GM04503 (cell line): ENCODE measurements around the gene SLC45A2.
"Not testable (repeated sequence)": the region's sequence is repeated elsewhere in the genome, so short reads cannot be mapped to it uniquely, and the experiment has no call there.

Experiments used
- DNase-seq: peaks from one replicate; pipeline ENCODE4 v3.0.0-alpha.2; 2012; ENCODE audit warnings: low read depth

The SLC45A2 gene

DNA sequence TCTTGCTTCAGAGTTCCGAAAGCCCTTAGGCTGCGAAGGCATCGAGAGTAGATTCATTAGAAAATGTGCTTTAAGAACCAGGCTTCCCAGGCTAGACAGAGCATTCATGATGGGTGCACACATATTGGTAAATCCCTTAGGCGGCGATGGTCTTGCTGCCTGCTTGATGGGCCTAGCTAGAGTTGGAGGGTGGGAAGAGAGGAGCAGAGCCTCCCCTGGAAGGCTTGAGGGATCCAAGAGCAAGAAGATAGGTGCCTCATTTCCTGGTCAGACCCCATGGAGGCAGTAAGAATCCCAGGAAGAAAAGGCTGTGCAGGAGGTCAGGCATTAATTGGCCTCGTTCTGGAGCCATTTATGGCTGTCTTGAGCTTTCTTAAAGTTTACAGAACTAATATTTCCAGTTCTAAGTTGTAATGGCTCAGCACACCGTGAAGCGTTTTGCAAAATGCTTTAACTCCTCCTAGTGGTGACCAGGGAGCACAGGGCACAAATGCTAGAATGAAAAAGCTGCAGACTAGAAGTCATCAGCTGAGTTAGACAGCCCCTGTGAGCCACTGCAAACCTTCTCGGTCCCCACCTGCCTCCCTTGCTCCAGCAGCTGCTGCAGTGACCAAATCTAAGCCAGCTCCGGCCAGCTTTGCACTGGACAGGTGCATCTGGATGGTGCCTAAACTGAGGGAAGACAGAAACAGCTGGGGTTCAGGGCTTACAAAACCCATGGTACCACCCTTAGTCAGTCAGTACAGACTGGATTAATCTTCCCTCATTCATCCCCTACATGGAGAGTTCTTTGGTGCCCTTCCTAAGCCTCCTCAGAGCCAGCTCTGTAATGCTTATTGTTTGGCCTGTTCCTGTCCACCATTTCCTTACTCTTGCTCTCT lies 14.7 kb downstream of the SLC45A2 start:
- DNase-seq: no peak

DNA sequence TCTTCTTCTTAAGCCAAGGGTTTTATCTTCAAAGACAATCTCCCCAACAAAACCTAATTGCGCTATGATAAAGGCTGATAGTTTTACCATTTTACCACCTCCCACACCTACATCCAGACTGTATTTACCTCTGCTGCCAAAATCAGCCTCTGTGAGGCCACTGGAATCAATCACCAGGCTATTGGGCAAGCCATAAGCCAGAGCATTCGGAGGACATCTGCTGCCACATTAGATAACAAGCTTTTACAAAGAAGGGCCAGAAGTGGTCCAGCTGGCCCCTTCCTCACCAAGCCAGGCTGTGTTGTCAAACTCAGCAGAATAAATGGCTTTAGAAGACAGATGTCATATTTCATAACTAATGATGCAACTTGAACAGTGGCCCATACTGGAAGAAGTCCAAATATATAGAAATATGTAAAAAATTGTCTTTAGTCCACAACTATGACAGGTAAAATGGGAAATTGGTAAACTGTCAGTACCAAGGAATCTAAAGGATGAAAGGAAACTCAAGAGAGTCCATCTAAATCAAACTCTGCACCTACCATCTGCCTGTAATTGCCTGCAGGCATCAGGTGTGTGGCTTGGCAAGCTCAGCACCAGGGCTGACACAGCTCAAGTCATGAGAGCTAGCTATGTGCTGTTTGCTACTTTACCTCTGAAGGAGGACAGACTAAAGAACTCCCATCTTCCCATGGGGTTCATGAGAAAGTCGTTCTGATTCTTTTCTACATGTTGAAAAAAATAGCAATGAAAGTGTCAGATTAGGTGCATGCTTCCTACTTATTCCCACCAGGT lies 16.1 kb downstream of the SLC45A2 start:
- no peak for DNase-seq

DNA sequence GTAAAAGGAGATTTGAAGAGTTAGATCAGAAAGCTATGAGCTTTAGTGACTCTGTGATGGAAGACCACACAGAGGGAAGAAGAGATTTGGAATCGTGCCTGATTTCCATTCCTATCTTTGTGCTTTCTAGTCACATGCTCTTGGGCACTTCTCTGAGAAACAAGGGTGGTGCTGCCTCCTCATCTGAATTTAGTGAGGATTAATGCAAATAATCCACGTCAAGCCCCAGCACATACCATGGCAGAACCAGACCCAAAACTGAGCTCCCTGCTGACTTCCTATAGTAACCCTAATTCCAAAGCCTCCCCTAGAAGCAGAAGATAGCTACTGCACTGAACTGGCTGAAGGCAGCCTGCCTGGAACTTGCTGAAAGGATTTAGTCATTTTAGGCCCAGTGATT lies 17.7 kb downstream of the SLC45A2 start:
- no peak for DNase-seq

DNA sequence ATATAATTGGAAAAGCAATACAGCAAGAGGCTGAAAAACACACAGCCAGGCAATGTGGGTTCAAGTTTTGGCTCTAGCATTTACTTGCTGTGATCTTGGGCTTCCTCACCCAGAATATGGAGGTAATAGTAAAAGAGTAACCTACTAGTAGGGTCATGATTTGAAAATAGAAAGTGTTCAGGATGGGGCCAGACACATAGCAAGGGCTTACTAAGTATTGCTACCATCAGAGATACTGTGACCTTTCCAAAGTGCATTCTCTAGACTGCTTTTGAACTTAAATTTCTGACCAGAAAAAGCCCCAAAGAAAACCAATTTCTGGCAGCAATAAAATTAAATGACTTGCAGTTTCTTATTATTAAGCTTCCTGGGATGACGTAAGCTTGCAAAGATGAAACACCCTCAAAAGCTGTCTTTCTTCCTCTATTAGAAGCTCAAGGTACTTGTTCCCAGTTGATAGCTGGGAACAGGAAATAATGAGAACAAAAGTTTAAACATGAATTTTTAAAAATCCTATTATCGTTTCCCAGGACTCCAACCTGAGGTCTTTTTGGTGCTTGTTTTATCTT lies 20.3 kb downstream of the SLC45A2 start:
- no peak for DNase-seq

DNA sequence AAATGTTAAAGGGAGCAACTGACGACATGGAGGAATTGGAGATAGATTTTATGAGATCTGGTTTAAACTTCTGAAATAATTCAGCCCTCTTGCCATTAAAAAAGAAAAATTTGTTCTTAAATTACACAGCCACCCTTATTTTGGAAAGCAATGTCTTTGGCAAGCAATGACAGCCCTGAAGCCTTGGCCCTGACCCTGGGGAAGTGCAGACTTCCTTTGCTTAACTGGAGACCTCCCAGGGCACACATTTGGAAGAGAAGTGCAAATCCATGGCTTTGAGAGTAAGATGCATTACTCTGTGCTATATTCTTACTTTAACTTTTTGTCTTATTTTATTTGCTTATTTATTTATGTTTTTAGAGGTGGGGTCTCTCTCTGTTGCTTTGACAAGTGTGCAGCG lies 26.3 kb downstream of the SLC45A2 start:
- DNase-seq: no peak

DNA sequence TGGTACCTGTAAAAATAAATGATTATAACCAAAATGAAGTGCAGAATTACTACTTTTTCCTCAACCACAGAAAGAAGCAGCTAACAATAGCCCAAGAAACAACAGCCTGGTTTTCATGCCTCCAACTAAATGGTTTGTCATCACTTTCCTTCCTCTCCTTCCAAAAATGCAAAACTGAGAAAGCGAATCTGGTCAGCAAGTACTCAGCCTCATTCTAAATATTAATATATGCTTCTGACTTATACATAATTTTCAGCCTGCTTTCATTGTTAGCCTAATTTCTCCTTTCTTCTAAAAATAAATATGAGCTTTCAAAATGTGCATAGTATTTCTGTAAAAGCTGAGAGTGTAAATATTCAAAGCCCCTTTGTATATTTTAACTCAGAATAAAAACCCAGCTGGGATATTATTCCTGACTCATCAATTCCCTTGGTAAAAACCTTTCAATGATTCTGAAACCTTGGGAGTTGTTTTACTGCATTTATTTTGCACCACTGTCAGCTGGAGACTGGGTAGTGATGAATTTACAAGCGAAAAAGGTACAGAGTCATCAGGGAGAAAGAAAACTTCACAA lies 26.8 kb downstream of the SLC45A2 start:
- DNase-seq: no peak

DNA sequence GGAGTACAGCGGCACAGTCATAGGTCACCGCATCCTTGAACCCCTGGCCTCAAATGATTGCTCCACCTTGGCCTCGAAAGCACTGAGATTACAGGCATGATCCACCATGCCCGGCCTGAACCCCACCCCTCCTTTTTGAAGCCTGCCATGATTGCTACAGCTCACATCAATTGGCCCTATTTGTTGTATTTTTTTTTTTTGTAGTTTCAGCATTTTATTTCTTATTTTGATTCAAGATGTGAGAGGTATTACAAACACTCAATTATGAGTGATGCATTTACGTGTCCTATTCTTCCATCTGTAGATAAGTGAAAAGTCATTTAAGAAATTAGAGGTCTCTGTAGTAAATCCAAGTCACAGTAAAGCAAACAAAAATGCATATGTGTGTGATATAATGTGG lies 32.3 kb downstream of the SLC45A2 start:
- not testable (repeated sequence) for DNase-seq

DNA sequence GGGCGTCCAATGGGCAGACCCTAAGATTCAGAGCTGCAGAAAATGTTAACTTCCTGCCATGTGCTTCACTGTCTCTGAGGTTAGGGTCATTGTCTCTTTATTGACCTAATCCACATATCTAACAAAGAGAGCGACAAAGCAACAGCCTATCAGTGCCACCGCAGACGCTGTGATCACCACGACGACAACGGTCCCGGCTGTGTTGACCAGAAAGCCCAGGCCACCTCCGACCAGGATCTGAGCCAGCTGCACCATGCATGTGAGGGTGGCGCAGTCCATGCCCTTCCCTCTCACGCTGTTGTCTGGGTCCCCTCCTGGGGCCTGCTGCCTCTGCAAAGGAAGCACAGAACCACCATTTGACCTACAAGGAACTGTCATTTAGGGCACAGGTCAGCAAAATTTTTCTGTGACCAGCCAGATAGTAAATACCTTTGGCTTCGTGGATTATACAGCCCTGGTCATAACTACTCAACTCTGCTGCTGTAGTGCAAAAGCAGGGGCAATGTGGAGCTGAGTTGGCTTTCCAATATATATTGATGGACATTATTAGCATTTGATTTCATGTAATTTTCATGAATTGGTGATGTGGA lies 39.9 kb downstream of the SLC45A2 start:
- no peak for DNase-seq

DNA sequence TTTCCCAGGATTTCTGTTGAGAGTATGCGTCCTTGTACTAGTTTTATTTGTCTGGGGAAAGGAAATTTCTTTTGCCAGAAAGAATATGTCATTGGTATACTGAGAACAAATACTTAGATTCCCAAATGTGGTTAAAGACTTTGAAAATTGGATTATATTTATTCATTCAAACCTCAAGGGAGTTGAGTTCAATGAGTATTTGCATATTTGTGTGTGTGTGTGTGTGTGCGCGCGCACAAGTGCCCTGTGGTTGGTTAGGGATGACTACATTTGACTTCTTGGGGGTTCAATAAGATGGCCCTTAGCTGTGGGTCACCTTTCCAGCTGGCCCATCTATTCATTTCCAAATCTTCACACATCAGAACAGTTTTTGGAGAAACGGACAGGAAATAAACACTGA lies 43.4 kb downstream of the SLC45A2 start:
- DNase-seq: no peak

DNA sequence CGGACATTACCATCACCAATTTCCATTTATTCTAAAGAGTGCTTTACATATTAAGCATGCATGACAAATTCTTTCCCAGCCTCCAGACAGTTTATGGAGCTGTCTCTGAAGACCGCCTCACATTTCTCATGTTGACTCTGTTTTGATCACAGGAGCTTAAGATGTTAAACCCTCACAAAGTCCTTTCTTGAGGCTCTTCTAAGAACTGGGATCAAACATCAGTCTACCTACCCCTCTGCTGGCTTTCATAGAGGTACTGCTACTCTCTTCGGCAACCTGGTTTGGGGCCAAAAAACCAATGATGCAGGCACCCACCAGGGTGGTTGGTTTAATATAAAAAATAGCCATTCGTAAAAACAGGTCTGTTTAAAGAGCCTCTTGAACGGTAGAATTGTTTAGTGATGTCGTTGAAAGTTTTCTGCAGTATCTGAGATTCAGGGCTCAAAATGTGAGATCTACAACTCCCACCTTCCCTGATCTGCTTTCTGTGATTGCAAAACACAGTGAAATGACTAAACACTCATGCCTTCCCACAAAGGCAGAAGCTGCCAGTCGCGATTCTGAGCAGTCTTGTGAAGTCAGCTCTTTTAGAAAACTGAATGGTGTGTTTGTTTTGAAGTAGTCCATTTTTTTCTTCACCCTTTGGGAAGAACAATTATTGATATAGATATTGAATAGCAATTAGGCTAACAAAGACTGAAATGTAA lies 44.8 kb downstream of the SLC45A2 start:
- DNase-seq: no peak

DNA sequence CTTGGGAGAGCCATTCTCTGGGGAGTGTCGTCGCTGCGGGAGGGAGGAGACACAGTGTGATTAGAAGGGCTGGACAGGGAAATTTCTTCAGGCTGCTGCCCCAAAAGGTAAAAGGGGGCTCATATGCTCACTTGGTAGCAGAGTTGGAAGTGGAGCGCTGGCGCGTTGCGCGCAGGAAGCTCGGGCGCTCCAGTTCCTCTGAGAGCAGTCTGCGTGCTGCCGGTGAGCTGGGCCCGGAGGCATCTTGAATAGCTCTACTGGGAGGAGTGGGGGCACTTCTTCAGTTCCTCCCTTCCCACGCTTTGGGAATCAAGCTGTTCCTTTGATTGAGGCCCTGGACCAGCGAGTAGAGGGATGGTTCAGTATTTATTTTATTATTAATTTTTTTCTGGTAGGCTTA lies 45.6 kb downstream of the SLC45A2 start:
- DNase-seq: no peak

DNA sequence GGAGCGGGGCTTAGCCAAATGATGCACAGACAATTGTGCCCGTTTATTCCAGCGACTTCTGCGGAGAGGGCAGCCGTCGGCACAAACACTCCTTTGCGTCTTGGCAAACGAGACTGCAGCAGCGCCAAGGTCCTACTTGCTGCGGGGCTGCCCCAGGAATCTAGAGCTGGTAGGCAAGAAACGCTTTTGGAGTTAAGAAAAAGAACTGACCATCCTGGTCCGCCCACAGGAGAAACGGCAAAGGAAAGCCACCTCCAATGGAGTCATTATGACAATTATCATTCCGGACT lies 46.0 kb downstream of the SLC45A2 start:
- no peak for DNase-seq

DNA sequence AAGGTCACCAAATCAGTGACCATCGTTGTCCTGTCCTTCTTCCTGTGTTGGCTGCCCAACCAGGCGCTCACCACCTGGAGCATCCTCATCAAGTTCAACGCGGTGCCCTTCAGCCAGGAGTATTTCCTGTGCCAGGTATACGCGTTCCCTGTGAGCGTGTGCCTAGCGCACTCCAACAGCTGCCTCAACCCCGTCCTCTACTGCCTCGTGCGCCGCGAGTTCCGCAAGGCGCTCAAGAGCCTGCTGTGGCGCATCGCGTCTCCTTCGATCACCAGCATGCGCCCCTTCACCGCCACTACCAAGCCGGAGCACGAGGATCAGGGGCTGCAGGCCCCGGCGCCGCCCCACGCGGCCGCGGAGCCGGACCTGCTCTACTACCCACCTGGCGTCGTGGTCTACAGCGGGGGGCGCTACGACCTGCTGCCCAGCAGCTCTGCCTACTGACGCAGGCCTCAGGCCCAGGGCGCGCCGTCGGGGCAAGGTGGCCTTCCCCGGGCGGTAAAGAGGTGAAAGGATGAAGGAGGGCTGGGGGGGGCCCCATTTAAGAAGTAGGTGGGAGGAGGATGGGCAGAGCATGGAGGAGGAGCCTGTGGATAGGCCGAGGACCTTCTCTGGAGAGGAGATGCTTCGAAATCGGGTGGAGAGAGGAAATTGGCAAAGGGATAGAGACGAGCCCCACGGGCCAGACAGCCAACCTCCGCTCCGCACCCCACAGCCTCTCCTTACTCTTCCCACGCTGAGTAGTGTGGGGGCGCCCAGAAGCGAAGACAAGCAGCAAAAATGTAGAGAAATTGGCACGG lies 46.6 kb downstream of the SLC45A2 start:
- no peak for DNase-seq

DNA sequence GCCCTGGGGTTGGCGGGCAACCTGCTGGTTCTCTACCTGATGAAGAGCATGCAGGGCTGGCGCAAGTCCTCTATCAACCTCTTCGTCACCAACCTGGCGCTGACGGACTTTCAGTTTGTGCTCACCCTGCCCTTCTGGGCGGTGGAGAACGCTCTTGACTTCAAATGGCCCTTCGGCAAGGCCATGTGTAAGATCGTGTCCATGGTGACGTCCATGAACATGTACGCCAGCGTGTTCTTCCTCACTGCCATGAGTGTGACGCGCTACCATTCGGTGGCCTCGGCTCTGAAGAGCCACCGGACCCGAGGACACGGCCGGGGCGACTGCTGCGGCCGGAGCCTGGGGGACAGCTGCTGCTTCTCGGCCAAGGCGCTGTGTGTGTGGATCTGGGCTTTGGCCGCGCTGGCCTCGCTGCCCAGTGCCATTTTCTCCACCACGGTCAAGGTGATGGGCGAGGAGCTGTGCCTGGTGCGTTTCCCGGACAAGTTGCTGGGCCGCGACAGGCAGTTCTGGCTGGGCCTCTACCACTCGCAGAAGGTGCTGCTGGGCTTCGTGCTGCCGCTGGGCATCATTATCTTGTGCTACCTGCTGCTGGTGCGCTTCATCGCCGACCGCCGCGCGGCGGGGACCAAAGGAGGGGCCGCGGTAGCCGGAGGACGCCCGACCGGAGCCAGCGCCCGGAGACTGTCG lies 47.3 kb downstream of the SLC45A2 start:
- no peak for DNase-seq

DNA sequence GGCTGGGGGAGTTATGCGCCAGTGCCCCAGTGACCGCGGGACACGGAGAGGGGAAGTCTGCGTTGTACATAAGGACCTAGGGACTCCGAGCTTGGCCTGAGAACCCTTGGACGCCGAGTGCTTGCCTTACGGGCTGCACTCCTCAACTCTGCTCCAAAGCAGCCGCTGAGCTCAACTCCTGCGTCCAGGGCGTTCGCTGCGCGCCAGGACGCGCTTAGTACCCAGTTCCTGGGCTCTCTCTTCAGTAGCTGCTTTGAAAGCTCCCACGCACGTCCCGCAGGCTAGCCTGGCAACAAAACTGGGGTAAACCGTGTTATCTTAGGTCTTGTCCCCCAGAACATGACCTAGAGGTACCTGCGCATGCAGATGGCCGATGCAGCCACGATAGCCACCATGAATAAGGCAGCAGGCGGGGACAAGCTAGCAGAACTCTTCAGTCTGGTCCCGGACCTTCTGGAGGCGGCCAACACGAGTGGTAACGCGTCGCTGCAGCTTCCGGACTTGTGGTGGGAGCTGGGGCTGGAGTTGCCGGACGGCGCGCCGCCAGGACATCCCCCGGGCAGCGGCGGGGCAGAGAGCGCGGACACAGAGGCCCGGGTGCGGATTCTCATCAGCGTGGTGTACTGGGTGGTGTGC lies 48.0 kb downstream of the SLC45A2 start, which contains the start of gene RXFP3:
Gene RXFP3 (plus strand): TSS at position 6 of the 636 bp plus-strand sequence. CDS start 355 bp downstream, at position 361.
- no peak for DNase-seq

DNA sequence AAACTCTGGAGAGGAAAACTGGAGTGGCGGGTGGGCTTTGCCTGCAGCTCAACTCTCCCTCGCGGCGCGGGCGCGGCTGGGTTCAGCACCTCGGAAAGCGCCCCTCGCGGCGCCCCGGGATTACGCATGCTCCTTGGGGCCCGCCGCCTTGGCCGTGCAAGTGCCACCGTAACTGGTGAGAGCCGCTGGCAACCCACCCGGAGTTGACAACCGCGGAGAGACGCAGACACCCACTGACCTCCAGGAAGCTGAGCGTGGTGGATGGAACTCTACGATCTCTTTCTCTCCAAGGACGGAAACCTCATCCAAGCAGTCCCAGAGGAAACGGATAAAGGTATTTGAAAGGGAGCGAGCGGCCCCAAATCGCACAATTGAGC lies 48.5 kb downstream of the SLC45A2 start:
- peak; percentile 11 for DNase-seq

DNA sequence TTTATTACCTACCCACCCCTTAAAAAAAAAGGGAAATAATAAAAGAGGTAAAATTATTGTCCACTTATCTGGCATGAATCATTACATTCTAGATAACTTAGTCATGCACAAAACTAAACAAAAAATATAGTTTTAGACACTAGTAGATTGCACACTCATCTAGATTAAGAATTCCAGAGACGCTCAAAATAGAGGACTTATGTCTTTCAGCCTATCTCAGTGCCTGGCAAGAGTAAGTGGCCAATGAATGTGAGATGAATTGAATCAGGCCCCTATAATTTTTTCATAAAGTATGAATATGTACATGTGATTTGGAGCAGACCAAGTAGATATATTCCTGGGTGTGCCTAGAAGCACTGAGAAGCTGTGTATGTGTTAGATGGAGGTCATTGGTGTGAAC lies 50.3 kb downstream of the SLC45A2 start:
- DNase-seq: no peak

DNA sequence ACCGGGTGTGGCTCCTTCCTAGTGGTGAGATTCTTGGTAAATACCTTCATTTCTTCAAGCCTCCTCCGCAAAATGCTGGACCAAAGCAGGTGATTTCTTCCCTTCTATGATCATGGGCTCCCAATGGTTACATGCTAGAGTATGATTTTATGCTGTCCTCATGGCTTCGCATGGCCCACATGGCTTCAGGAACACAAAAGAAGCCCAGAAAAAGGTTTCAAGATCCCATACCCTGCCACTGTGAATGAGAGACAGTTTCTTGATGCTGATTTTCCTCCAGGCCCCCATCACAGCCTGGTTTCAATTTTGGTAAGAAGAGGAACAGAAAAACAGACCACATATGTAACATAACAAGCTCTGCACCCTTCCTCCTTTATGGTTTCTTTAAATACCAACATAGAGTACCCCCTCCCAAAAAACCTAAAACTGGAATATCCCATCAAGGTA lies 50.7 kb downstream of the SLC45A2 start:
- DNase-seq: no peak

DNA sequence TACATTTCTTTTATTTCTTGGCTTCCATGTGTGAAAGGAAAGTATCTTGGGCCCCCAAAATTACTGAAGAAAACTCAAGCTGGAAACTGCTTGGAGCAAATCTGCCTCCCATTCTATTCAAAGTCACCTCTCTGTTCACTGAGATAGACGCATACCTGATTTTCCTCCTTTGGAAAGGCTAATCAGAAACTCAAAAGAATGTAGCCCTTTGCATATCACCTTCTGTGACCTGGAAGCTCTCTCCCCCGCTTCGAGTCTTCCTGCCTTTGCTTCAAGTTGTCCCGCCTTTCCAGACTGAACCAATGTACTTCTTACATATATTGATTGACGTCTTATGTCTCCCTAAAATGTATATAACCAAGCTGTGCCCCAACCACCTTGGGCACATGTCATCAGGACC lies 53.4 kb downstream of the SLC45A2 start:
- no peak for DNase-seq
